Calu3 (cell line): ENCODE results near the gene TM4SF5. TPM values are rescaled to one million over a fixed set of nuclear protein-coding genes. Genes with fewer than 3 reads are reported as not detected.

Experiments used
- BruUV-seq: library from RNA; stranded (reverse); fragments of 400-500 nt; replicated peaks from 2 replicates; lab custom pipeline; 2021; lab: Mats Ljungman, UMichigan
- CTCF ChIA-PET: fragments of 300-600 bp; sonication (Branson Sonifier 250); formaldehyde crosslinking; loops from one replicate; lab custom pipeline; 2022; ENCODE audit warnings: antibody characterized with exemption; lab: Charles Lee
- DNase-seq: peaks from one replicate; pipeline ENCODE4 v3.0.0; 2022
- H3K27ac Mint-ChIP-seq: one replicate; pipeline ENCODE4 v1.8.0; 2022; ENCODE audit warnings: mixed read lengths; ENCODE audit not compliant: unreplicated experiment
- H3K27me3 Mint-ChIP-seq: one replicate; pipeline ENCODE4 v1.8.0; 2022; ENCODE audit warnings: mixed read lengths; ENCODE audit not compliant: unreplicated experiment
- H3K36me3 Mint-ChIP-seq: one replicate; pipeline ENCODE4 v1.8.0; 2022; ENCODE audit warnings: mild to moderate bottlenecking, moderate library complexity, mixed read lengths; ENCODE audit not compliant: insufficient read depth, unreplicated experiment
- H3K4me1 Mint-ChIP-seq: one replicate; pipeline ENCODE4 v1.8.0; 2022; ENCODE audit warnings: mild to moderate bottlenecking, low read depth, mixed read lengths; ENCODE audit not compliant: unreplicated experiment
- H3K4me3 Mint-ChIP-seq: one replicate; pipeline ENCODE4 v1.8.0; 2022; ENCODE audit warnings: mild to moderate bottlenecking, low read depth, moderate library complexity, mixed read lengths; ENCODE audit not compliant: unreplicated experiment
- H3K9me3 Mint-ChIP-seq: one replicate; pipeline ENCODE4 v1.8.0; 2022; ENCODE audit warnings: low read depth, mixed read lengths; ENCODE audit not compliant: unreplicated experiment
- intact Hi-C: fragments of 100-400 bp; cut with micrococcal nuclease; formaldehyde crosslinking; loops from one replicate; pipeline ENCODE4 v1.10.0; 2022; ENCODE audit not compliant: unreplicated experiment
- total RNA-seq: library from RNA; stranded (reverse); gene quantifications from 2 replicates; pipeline ENCODE4 v1.2.3, GENCODE V29; 2022
- TF ChIP-seq, protein P1 (sequence below): fragments of 200-600 bp; IDR thresholded peaks from one replicate; pipeline ENCODE4 v1.8.0; 2022; ENCODE audit warnings: antibody characterized with exemption; ENCODE audit not compliant: unreplicated experiment

The TM4SF5 gene
- total RNA-seq, 1 experiment from 2014 or later, result 0.54 TPM

DNA sequence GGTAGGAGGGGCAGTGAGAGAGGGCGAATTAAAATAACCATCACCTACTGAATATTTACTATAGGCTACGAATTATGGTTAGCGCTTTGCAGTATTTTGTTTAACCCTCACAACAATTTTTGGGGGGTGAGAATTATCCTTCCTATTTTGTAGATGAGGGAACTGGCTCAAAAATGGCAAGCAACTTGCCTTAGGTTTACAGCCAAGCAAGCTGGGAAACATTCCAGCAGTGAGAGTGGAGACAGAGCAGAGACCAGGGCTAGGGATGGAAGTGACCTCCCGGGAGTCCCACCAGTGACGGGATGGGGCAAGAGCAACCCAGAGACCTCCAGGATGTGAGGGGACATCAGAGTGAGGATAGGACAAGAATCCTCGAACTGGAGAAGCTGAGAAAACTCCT is 14.8 kb downstream of the TM4SF5 start:
- H3K36me3 Mint-ChIP-seq, result peaks cover 30% of the 10 kb centered on the region
- no peak for DNase-seq
- TF ChIP-seq, protein P1, sequence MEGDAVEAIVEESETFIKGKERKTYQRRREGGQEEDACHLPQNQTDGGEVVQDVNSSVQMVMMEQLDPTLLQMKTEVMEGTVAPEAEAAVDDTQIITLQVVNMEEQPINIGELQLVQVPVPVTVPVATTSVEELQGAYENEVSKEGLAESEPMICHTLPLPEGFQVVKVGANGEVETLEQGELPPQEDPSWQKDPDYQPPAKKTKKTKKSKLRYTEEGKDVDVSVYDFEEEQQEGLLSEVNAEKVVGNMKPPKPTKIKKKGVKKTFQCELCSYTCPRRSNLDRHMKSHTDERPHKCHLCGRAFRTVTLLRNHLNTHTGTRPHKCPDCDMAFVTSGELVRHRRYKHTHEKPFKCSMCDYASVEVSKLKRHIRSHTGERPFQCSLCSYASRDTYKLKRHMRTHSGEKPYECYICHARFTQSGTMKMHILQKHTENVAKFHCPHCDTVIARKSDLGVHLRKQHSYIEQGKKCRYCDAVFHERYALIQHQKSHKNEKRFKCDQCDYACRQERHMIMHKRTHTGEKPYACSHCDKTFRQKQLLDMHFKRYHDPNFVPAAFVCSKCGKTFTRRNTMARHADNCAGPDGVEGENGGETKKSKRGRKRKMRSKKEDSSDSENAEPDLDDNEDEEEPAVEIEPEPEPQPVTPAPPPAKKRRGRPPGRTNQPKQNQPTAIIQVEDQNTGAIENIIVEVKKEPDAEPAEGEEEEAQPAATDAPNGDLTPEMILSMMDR, result no peak
- no peaks in the 10 kb centered on the region for H3K9me3 Mint-ChIP-seq
- intact Hi-C loops, result loop anchor here (5.0 kb wide), 1 partner anchor 116 kb away; the partner anchor contains the start of gene CHRNE
- peaks cover 16% of the 10 kb centered on the region for H3K4me1 Mint-ChIP-seq
- H3K27ac Mint-ChIP-seq, result no peak overlapping the region
- CTCF ChIA-PET, result no interaction called here
- H3K27me3 Mint-ChIP-seq, result no peaks in the 10 kb centered on the region
- no peak overlapping the region for H3K4me3 Mint-ChIP-seq
- no TSS peak for BruUV-seq

- peaks cover 30% of the 10 kb centered on the region for H3K36me3 Mint-ChIP-seq
- peak overlapping the region; percentile 73 for H3K27ac Mint-ChIP-seq
- BruUV-seq, result no TSS peak
- CTCF ChIA-PET, result interaction anchor here (1.0 kb wide), 2 partner anchors 103 to 121 kb away, joined by 3 to 4 read pairs; no protein-coding TSS in a partner anchor
- H3K27me3 Mint-ChIP-seq, result no peaks in the 10 kb centered on the region
- DNase-seq, result no peak
- H3K4me1 Mint-ChIP-seq, result peaks cover 16% of the 10 kb centered on the region
- peak overlapping the region; percentile 87 for H3K4me3 Mint-ChIP-seq
- TF ChIP-seq, protein P1, result no peak
- no peaks in the 10 kb centered on the region for H3K9me3 Mint-ChIP-seq
- intact Hi-C loops, result loop anchor here (5.0 kb wide), 1 partner anchor 114 kb away; the partner anchor contains the start of gene CHRNE
Measured at GRCh38 chr17:4788159-4788806, 16.6 kb downstream of the TM4SF5 start.

- Mint-ChIP-seq H3K27me3 (no peaks in the 10 kb centered on the region), H3K9me3 (no peaks in the 10 kb centered on the region), H3K27ac (peak within 1 kb of the TSS; percentile 73), H3K4me3 (peak within 1 kb of the TSS; percentile 87), H3K4me1 (peaks cover 16% of the 10 kb centered on the region), H3K36me3 (peaks cover 30% of the 10 kb centered on the region)
- peak; percentile 17 for DNase-seq
- no TSS peak for BruUV-seq
- CTCF ChIA-PET, result interaction anchor here (1.3 to 2.5 kb wide), 9 partner anchors 10 to 222 kb away, joined by 3 to 14 read pairs (median 6); partner anchors contain the start of genes ARRB2, MED11, TM4SF5 and ZMYND15
- intact Hi-C loops, result loop anchor here (5.0 kb wide), 1 partner anchor 113 kb away; the partner anchor contains the start of gene CHRNE
- TF ChIP-seq, protein P1, result no peak
Measured at GRCh38 chr17:4788807-4789700, 17.4 kb downstream of the TM4SF5 start, which contains the start of gene GLTPD2. Gene GLTPD2 (plus strand): TSS chr17:4788964. CDS start chr17:4789012, 48 bp downstream.

- H3K4me3 Mint-ChIP-seq, result peak overlapping the region; percentile 87
- peaks cover 30% of the 10 kb centered on the region for H3K36me3 Mint-ChIP-seq
- TF ChIP-seq, protein P1, result no peak
- H3K27me3 Mint-ChIP-seq, result no peaks in the 10 kb centered on the region
- CTCF ChIA-PET, result interaction anchor here (0.8 to 2.5 kb wide), 10 partner anchors 10 to 223 kb away, joined by 3 to 14 read pairs (median 6); partner anchors contain the start of genes ARRB2, MED11, TM4SF5 and ZMYND15
- no peak overlapping the region for H3K27ac Mint-ChIP-seq
- no peaks in the 10 kb centered on the region for H3K9me3 Mint-ChIP-seq
- intact Hi-C loops, result loop anchor here (5.0 kb wide), 1 partner anchor 113 kb away; the partner anchor contains the start of gene CHRNE
- peaks cover 16% of the 10 kb centered on the region for H3K4me1 Mint-ChIP-seq
- no peak for DNase-seq
- BruUV-seq, result no TSS peak
Measured at GRCh38 chr17:4789701-4789950, 17.9 kb downstream of the TM4SF5 start.
